ENCODE results near the gene PSD2.

Gene PSD2

DNA sequence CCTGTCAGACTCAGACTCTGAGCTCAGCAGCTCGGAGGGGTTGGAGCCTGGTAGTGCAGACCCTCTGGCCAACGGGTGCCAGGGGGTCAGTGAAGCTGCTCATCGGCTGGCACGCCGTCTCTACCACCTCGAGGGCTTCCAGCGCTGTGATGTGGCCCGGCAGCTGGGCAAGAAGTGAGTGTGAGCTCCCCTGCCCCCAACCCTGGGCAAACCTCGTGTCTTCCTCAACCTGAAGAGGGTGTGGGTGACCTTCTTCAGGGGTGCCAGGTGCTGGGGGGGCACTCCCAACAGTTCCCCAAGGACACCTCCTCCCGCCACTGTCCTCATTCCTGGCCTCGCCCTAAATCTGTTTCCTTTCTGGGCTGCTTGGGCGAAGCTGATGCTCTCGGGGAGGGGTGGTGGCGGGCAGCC lies 18.6 kb downstream of the PSD2 start:
- DNase-seq, result no peak

DNA sequence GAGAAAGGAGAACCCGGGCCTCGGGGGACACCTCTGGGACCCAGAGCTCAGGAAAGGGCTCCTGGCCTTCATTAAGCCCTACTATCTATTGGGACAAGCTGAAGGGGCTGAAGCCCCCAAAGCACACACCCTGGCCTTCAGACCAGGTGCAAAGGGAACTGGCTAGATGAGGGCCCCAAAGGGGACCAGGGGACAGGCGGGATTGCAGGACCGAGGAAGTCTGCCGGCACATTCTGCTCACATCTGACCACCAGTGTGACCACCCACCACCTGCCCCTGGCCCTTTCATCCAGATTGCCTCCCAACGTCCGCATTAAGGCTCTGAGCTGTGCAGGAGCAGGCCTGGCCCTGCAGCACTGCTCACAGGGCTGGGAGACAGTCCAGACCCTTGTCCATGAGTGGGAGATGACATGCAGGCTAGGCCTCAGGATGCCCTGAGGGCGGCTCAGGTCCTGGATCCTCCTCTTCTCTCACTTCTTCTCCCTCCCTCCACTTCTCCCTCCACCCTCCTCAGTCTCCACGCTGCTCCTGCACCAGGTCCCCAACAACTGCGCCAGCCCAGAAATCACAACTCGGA lies 19.2 kb downstream of the PSD2 start:
- DNase-seq, result no peak

DNA sequence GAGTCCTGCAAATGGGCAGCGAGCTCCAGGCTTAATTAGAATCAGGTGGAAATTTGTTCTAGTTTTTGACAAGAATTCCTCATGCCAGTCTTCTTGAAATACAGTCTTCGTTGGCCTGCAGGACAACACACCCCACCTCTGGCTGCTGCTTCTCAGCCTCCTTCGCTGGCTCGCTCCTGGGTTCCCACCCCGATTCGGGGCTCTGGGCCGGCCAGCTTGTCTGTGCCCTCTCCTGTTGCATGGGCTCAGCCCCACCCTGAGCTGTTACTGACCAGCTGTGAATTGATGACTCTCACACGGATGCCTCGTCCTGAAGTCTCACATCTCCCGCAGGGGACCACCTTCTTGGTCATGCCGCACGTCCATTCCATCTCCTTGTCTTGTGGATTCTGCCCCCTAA lies 21.0 kb downstream of the PSD2 start:
- DNase-seq, result no peak

DNA sequence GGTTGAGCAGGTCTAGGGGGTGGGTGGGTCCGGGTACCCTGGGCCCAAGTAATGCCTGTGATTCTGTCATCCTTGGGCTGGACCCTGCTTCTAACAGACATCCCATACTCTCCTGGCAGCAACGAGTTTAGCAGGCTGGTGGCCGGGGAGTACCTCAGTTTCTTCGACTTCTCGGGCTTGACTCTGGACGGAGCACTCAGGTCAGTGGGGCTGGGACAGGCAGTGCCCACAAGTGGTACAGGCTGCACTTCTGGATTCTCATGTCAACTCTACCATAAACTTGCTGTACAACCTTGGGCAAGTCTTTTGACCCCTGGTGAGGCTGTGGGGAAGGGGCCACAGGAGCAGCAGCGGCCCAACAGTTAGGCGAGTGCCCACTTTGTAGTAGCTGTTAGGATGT lies 21.8 kb downstream of the PSD2 start:
- no peak for DNase-seq

DNA sequence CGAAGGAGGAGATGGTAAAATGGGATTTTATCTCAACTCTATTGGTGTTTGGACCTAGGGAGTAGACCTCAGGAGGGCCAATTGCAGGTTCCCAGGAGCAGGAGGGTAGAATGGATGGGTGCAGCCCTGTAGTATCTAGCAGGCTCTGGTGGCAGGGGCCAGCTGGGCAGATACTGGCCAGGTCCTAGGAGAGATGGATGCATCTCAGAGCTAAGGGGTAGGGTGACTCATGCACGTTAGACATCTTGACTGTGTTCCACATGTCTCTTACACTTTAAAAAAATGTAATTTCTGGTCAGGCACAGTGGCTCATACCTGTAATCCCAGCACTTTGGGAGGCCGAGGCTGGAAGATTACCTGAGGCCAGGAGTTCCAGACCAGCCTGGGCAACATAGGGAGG lies 22.4 kb downstream of the PSD2 start:
- DNase-seq, result no peak

DNA sequence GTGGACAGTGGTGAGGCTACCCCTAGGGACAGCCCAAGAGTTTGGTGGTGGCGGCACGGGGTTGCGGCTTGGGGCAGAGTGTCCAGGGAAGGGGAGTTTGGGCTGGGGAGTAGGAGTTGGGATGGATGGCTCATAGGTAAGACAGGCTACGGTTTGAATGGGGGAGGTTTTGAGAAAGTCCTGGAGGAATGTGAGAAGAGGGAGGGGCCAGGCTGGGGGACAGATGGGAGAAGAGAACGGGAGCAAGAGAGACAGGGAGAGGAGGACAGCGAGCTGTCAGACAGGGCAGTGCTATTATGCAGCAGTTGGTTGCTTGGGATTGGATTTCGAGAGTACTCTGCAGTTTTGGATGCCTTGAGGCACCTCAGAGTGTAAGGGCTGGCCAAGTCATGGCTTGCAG lies 24.5 kb downstream of the PSD2 start:
- no peak for DNase-seq

DNA sequence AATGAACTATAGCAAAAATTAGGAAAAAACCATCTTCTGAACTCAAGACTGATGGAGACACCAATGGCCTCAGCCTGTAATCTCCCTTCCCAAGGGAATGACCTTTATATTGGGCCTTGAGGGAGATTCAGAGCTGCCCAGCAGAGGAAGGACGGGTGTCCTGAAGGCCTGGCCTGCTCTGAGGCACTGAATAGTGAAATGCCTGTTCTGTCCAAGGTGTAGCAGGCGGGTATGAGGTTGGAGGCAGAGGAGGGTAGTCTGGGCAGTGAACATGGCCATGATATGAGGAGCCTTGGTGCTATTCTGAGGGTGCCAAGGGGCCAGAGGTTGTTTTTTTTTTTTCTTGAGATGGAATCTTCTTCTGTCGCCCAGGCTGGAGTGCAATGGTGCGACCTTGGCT lies 25.0 kb downstream of the PSD2 start:
- no peak for DNase-seq

DNA sequence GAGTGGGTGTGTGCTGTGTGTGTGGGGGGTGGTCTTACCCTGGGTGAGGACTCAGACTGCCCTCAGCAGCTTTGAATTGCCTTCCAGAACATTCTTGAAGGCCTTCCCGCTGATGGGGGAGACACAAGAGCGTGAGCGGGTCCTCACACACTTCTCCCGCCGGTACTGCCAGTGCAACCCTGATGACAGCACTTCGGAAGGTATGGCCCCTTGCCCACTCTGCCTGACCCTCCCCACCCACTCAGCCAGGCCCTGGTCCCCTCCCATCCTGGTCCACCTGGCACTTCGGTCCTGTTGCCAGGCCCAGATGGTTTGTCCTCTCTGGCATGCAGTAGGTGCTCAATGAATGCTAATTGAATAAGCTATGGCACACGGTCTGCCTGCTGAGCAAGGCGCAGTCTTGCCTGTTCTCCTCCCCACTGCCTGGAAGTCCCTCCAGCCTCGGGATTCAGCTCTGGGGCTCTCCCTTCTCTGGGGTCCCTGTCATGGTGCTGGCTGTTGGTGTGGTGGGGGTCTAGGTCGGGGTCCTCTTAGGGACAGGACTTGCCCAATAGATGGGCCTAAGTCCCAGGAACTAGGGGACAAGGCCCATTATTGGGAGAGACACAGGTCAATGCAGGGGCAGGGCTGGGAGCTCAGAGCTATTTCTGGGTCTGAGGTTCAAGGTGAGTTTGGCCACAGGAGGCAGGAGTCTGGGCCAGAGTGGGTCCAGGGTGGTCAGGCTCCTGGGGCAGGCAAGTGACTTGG lies 26.4 kb downstream of the PSD2 start:
- no peak for DNase-seq

DNA sequence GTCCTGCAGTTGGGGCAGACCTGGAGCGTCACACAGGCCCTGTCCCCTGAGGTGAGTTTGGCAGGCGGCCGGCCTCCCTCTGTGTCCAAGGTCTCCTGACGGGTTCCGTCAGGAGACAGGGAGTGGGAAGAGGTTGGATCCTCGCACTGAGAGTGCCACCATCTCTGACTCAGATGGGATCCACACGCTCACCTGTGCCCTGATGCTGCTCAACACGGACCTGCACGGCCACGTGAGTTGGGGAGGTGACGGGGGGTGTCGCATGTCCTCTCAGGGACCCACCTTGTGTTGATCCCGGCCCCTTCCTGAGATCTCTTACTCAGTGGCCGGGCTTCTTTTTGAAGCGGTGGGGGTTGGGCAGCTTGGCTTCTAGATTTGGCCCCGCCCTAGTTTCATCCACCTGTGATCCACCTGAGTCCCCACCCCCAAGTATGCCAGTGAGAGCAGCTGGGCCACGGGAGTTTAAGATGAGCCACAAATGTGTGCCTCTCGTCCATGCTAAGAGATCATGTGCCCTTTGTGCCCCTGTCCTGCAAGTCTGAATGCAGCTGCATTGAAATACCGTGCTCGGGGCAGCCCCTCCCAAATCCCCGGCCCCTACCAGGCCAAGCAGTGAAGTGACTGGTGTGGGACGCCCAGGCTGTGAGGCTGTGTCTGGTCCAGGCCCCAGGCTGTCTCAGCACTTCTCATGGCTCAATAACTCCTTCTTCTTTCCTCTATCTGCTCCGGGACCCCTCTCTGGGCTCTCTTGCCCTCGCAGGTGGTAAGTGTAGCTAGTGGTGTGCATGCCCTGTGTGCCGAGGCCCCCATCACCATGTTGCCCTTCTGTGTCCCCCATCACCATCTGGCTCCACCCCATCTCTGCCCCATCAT lies 27.2 kb downstream of the PSD2 start:
- no peak for DNase-seq

DNA sequence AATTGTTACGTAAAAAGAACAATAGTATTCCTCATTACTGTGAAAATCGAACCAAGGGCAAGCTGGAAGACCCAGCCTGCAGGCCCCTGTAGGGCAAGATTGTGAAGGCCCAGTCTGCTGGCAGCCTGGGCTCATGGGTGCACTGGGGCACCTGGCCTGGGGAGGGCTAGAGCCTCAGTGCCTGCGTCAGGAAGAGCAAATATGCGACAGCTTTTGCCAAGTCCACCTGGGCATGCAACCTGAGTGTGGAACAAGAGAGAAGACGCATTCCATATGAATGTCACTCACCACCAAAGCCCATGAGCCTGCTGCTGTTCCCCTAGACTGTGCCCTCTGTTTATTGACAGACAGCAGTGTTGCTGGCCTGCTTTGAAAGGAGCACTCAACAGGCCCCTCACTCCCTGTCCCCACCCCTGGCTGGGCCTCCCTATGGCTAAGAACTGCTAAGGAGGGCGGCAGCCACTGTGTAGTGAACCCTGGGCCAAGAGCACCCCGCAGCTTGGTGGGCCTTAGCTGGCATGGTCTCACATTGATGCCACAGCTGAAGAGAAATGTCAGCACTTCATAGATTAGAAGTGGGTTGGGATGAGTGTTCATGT lies 28.2 kb downstream of the PSD2 start:
- DNase-seq, result no peak

DNA sequence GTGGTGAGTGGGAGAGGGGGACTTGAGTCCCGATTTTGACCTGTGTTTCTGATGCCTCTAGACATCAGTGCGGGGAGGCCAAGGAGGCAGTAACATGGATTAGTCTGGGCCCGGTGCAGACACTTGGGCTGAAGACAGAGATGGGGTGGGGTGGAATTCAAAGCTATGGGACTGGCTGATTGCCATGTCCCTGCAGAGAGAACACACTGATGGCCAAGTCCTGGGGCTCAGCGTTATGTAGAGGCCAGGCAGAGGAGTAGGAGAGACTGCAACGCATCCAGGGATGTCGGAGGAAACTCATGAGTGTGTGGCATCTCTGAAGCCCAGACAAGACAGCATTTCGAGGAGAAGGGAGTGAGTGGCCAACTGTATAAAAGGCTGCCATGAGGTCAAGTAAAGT lies 30.1 kb downstream of the PSD2 start:
- no peak for DNase-seq

DNA sequence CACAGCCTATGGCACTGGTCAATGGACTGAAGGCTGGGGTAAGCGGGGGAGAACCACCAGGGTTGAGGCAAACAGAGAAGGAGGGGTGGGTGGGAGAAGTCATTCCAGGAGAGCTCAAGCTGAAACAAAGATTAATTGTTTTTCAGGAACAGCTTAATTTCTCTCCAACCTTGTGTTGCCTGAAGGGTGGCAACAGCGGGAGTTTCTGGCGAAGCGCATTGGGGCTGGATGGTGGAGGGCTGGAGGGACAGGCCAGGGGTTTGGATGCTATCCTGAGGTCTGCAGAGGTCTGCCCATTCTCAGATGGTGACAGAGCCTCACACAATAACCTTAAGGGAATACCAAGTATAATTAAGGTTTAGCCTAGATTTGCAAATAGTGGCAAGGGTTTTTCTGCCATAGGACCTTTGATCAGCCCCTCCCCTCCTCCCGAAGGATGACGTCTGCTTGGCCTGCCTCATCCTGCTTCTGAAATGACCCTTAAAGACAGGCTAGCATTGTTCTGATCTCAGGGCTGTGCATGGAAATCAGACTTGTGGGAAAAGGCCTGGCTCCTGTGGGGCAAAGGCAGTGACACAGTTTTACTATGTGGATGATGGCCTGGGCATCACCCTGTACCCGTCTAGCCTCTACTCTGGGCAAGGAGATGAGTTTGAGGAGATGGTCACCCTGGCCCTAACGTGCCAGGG lies 32.7 kb downstream of the PSD2 start:
- DNase-seq, result no peak

DNA sequence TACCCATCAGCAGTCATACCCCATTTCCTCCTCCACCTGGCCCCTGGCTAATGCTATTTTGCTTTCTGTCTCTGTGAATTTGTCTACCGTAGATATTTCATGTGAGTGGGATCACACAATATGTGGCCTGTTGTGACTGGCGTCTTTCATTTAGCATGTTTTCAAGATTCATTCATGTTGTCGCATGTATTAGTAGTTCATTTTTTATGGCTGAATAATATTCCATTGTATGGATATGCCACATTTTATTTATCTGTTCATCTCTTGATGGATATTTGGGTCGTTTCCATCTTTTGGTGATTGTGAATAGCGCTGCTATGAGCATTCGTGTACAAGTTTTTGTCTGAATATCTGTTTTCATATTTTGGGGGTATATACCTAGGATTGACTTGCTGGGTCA lies 33.9 kb downstream of the PSD2 start:
- DNase-seq, result no peak

DNA sequence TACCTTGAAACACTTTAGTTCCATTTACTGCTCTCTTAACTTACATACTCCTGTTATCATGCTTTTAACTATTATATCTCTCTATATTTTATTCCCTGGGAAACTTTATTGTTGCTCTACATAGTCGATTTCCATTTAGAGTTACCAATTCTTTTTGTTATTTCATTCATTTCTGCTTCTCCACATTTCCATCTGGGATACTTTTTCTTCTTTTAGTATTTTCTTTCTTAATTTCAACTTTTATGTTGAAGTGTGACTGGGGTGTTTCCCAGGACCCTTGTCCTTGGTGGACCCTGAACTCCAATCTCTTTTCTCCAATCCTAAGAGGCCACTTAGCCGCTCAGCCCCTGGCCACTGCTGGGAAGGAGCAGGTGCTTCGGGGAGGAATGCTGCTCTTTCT lies 36.0 kb downstream of the PSD2 start:
- no peak for DNase-seq

DNA sequence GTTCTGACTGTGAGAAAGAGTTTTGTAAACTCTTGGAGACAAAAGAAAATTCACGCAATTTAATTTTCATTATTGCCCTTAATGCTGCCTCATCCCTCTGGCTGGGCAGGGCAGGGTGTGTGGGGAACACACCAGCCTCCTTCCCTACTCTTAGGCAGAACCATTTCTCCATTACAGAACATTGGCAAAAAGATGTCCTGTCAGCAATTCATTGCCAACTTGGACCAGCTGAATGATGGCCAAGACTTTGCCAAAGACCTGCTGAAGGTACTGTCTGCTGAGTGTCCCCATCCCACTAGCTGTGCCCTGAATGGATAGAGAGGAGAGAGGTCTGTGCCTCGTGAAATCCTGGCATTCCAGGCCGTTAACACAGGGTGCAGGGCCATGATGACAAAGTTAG lies 37.9 kb downstream of the PSD2 start:
- DNase-seq, result no peak

DNA sequence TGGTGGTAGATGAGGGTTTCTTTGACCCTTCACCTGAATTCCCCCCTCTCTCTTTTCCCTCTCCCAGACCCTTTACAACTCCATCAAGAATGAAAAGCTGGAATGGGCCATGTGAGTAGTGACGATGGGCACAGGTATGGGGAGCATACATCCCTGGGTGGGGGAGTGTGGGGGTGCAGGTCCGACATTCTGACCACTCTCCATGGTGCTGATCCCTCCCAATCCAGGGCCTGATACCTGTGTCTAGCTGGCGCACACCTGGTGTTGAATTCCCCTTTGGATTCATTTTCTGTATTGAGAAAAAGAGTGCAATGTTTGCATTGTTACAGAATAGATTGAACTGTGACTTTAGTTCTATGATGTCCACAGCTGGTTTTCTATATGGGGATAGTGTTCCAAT lies 40.0 kb downstream of the PSD2 start:
- no peak for DNase-seq

DNA sequence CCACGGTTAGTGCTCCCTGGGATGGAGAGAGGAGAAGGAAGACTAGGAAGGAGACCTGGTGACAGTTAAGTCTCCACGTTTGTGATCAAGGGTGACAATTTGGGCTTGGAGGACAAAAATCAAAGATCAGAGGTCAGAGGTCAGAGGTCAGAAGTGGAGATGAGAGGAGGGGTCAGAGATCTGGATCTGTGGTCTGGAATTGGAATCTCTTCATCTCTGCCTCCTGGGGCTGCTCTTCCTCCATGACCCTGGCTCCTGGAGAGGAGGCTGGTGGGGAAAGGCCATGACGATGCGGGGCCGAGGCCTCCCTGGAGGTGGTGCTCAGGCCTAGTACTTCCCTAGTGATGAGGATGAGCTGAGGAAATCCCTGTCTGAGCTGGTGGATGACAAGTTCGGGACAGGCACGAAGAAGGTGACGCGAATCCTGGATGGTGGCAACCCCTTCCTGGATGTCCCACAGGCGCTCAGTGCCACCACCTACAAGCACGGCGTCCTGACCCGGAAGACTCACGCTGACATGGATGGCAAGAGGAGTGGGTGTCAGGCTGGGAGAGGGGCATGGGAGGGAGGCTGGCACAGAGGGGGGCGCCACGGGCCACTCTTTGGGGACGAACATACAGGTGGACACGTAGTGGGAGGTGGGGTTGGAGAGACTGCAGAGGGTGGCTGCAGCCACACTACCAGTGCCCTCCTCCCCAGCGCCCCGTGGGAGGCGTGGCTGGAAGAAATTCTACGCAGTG lies 41.0 kb downstream of the PSD2 start:
- no peak for DNase-seq

DNA sequence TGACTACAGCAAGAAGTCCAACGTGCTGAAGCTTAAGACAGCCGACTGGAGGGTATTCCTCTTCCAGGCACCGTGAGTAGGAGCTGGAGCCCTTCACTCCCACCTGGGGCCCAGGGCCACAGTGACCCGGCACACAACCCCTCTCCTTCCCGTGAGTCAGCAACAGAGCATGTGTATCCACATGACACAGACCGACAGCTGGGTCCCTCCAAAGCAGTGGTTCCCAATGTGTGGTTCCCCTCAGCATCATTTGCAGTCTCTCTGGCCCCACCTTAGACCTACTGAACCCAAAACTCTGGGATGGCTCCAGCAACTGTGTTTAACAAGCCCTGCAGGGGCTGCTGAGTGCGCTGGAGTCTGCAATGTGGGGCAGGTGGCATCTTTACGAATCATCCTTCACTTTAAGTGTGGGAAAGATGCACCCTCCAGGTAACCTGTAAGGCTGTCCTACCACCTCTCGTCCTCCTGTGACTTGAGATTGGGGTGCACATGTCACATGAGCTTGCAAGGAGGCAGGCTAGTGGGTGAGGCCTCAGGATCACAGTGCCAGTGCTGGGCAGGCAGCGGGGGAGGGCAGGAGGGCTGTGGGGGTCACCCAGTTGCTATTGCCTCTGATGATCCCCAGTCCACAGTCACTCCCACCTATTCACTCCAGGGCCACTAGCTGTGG lies 42.2 kb downstream of the PSD2 start:
- no peak for DNase-seq

DNA sequence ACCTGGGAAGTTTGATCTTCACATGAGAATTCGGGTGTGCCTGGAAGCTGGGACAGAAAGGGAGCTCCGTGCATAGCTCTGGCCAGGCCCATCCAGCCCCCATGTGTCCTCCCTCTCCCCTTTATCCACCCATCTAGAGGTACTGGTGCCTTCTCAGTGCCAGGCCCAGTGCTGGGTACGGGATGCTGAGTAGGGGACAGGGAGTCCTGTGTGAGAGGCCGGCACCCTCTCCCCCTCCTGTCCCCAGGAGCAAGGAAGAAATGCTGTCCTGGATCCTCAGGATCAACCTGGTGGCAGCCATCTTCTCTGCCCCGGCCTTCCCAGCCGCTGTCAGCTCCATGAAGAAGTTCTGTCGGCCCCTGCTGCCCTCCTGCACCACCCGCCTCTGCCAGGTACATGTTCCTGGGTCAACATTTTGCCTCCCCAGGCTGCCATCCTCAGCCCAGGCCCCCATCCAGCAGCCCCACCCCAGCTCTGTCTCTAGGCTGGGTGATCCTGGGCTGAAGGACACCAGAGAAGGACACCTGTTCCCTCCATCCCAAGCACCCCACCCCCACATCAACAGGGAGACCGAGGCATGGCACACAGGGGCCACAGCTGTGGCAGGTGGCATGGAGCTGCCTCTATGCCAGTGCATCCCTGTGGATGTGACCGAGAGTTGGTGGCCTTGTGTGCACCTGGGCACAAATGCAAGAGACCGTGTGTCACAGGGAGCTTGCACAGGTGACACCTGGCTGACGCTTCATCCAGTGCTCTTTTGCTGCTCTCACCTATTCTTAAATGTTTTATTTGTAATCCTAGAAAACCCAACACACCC lies 43.0 kb downstream of the PSD2 start:
- no peak for DNase-seq

DNA sequence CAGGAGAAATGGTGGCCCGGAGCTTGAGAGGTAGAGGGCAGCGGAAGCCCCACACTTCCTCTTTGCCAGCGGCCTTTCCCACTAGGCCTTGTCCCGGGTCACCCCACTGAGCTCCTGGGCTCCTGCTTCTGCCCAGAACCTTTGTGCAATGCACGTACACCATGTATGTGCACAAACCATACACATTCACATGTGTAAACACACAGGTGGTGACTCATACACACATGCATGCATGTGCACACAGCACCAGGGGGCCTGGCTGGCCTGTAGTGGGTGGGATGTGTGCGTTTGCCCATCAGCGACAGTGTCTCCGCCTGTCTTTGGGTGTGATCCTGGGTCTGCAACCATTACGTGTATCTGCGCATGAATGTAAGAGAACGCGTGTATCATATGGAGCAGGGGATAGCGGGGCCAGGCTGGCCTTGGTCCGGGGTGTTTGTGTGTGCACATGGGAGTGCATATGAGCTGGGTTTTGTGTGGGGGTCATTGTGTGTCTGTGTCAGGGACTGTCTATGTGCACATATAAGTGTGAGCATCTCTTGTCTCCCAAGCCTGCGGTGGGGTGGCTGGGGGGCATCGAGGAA lies 43.7 kb downstream of the PSD2 start:
- no peak for DNase-seq

Data from activated naive CD4-positive, alpha-beta T cell treated with anti-CD3 and anti-CD28 coated beads, Interleukin-2, amount 50 U/mL, for 16 hours (primary cell).